Activated T-helper 1 cell treated with anti-CD3 and anti-CD28 coated beads, Interleukin-12 subunit alpha, Interleukin-12 subunit beta, Interleukin-2, Interleukin-4 antibody, amounts not matched to agents 30 ng/mL and 10 ng/mL and 1 ng/mL, durations not matched to agents 14 hours and 24 hours and 36 hours (primary cell): Measurements from ENCODE around the gene FAM3B. TPM values are rescaled to one million over a fixed set of nuclear protein-coding genes. Genes with fewer than 3 reads are reported as not detected.

Experiments used
- DNase-seq: peaks from one replicate; pipeline ENCODE4 v3.0.0; 2021; ENCODE audit warnings: low spot score
- H3K27ac Mint-ChIP-seq: one replicate; pipeline ENCODE4 v1.8.0; 2021; ENCODE audit warnings: mild to moderate bottlenecking, mixed read lengths
- H3K27me3 Mint-ChIP-seq: one replicate; pipeline ENCODE4 v1.8.0; 2022; ENCODE audit warnings: mild to moderate bottlenecking, moderate library complexity, mixed read lengths; ENCODE audit not compliant: insufficient read depth
- H3K36me3 Mint-ChIP-seq: one replicate; pipeline ENCODE4 v1.8.0; 2021; ENCODE audit warnings: low read depth, mixed read lengths
- H3K4me1 Mint-ChIP-seq: one replicate; pipeline ENCODE4 v1.8.0; 2021; ENCODE audit warnings: low read depth, mixed read lengths
- H3K4me3 Mint-ChIP-seq: one replicate; pipeline ENCODE4 v1.8.0; 2021; ENCODE audit warnings: mild to moderate bottlenecking, moderate library complexity, mixed read lengths
- H3K9me3 Mint-ChIP-seq: one replicate; pipeline ENCODE4 v1.8.0; 2021; ENCODE audit warnings: mixed read lengths
- intact Hi-C: fragments of 100-400 bp; cut with micrococcal nuclease; formaldehyde crosslinking; loops from one replicate; pipeline ENCODE4 v1.15.1; 2024
- total RNA-seq: library from RNA; stranded (reverse); gene quantifications from 2 replicates; pipeline ENCODE4 v1.2.3, GENCODE V29; 2022

FAM3B gene
- total RNA-seq, 1 donor from 2014 or later, result not detected

GRCh38 chr21:41361786-41362604, 45.4 kb downstream of the FAM3B start, which contains the start of gene MX2:
TSS of gene MX2 (plus strand) at chr21:41362027. CDS start at chr21:41376907, 14,880 bp downstream.
- Mint-ChIP-seq H3K36me3 (peaks cover 19% of the 10 kb centered on the region), H3K27ac (peak within 1 kb of the TSS; percentile 98), H3K9me3 (no peaks in the 10 kb centered on the region), H3K4me1 (peaks cover 56% of the 10 kb centered on the region), H3K4me3 (peak within 1 kb of the TSS; percentile 89), H3K27me3 (no peaks in the 10 kb centered on the region)
- DNase-seq, result peak; percentile 79
- intact Hi-C loops, result loop anchor here (1.0 to 10.0 kb wide), 5 partner anchors 8 to 643 kb away; partner anchors contain the start of genes MX1 and RIPK4

- peaks cover 22% of the 10 kb centered on the region for H3K36me3 Mint-ChIP-seq
- intact Hi-C loops, result loop anchor here (1.0 to 10.0 kb wide), 5 partner anchors 8 to 642 kb away; partner anchors contain the start of genes MX1 and RIPK4
- H3K9me3 Mint-ChIP-seq, result no peaks in the 10 kb centered on the region
- peaks cover 56% of the 10 kb centered on the region for H3K4me1 Mint-ChIP-seq
- H3K27me3 Mint-ChIP-seq, result no peaks in the 10 kb centered on the region
- H3K4me3 Mint-ChIP-seq, result peak overlapping the region; percentile 89
- peak overlapping the region; percentile 98 for H3K27ac Mint-ChIP-seq
- DNase-seq, result no peak
Observed at GRCh38 chr21:41362605-41363369, 46.2 kb downstream of the FAM3B start.

- no peak for DNase-seq
- intact Hi-C loops, result loop anchor here (5.0 to 10.0 kb wide), 3 partner anchors 81 to 641 kb away; partner anchors contain the start of gene RIPK4
- H3K9me3 Mint-ChIP-seq, result no peaks in the 10 kb centered on the region
- H3K36me3 Mint-ChIP-seq, result peaks cover 25% of the 10 kb centered on the region
- peak overlapping the region; percentile 98 for H3K27ac Mint-ChIP-seq
- H3K4me1 Mint-ChIP-seq, result peaks cover 56% of the 10 kb centered on the region
- peak overlapping the region; percentile 89 for H3K4me3 Mint-ChIP-seq
- H3K27me3 Mint-ChIP-seq, result no peaks in the 10 kb centered on the region
Observed at GRCh38 chr21:41363370-41364270, 47.0 kb downstream of the FAM3B start.

- Mint-ChIP-seq H3K4me3 (peak overlapping the region; percentile 89), H3K27me3 (no peaks in the 10 kb centered on the region), H3K4me1 (peaks cover 56% of the 10 kb centered on the region), H3K36me3 (peaks cover 25% of the 10 kb centered on the region), H3K27ac (no peak overlapping the region), H3K9me3 (no peaks in the 10 kb centered on the region)
- DNase-seq, result no peak
- intact Hi-C loops, result loop anchor here (5.0 to 10.0 kb wide), 3 partner anchors 82 to 640 kb away; partner anchors contain the start of gene RIPK4
Observed at GRCh38 chr21:41364308-41364707, 47.7 kb downstream of the FAM3B start.

- no peak overlapping the region for H3K27ac Mint-ChIP-seq
- no peak for DNase-seq
- H3K36me3 Mint-ChIP-seq, result peaks cover 32% of the 10 kb centered on the region
- H3K4me3 Mint-ChIP-seq, result peak overlapping the region; percentile 34
- no peaks in the 10 kb centered on the region for H3K9me3 Mint-ChIP-seq
- peaks cover 64% of the 10 kb centered on the region for H3K4me1 Mint-ChIP-seq
- H3K27me3 Mint-ChIP-seq, result no peaks in the 10 kb centered on the region
- intact Hi-C loops, result loop anchor here (10.0 kb wide), 1 partner anchor 639 kb away; no protein-coding TSS in a partner anchor
Observed at GRCh38 chr21:41365377-41366107, 48.9 kb downstream of the FAM3B start.

- Mint-ChIP-seq H3K4me1 (peaks cover 67% of the 10 kb centered on the region), H3K27ac (peak overlapping the region; percentile 4)
- intact Hi-C loops, result loop anchor here (10.0 kb wide), 1 partner anchor 638 kb away; no protein-coding TSS in a partner anchor
Observed at GRCh38 chr21:41366522-41367151, 50.0 kb downstream of the FAM3B start.

GRCh38 chr21:41367301-41367944, 50.8 kb downstream of the FAM3B start:
- intact Hi-C loops, result loop anchor here (10.0 kb wide), 1 partner anchor 637 kb away; no protein-coding TSS in a partner anchor
- no peak overlapping the region for H3K4me3 Mint-ChIP-seq
- no peak overlapping the region for H3K27ac Mint-ChIP-seq
- peaks cover 35% of the 10 kb centered on the region for H3K36me3 Mint-ChIP-seq
- DNase-seq, result no peak
- H3K4me1 Mint-ChIP-seq, result peaks cover 65% of the 10 kb centered on the region
- no peaks in the 10 kb centered on the region for H3K9me3 Mint-ChIP-seq
- no peaks in the 10 kb centered on the region for H3K27me3 Mint-ChIP-seq

More at GRCh38 chr21:41366522-41367151, 50.0 kb downstream of the FAM3B start:
- H3K9me3 Mint-ChIP-seq, result no peaks in the 10 kb centered on the region
- peaks cover 36% of the 10 kb centered on the region for H3K36me3 Mint-ChIP-seq
- no peak overlapping the region for H3K4me3 Mint-ChIP-seq
- no peaks in the 10 kb centered on the region for H3K27me3 Mint-ChIP-seq
- DNase-seq, result no peak

- intact Hi-C loops, result loop anchor here (10.0 kb wide), 1 partner anchor 637 kb away; no protein-coding TSS in a partner anchor
- H3K4me3 Mint-ChIP-seq, result no peak overlapping the region
- no peaks in the 10 kb centered on the region for H3K27me3 Mint-ChIP-seq
- peaks cover 60% of the 10 kb centered on the region for H3K4me1 Mint-ChIP-seq
- no peak overlapping the region for H3K27ac Mint-ChIP-seq
- DNase-seq, result no peak
- H3K9me3 Mint-ChIP-seq, result no peaks in the 10 kb centered on the region
- H3K36me3 Mint-ChIP-seq, result peaks cover 35% of the 10 kb centered on the region
Observed at GRCh38 chr21:41367945-41368734, 51.5 kb downstream of the FAM3B start.

- no peaks in the 10 kb centered on the region for H3K27me3 Mint-ChIP-seq
- H3K9me3 Mint-ChIP-seq, result no peaks in the 10 kb centered on the region
- intact Hi-C loops, result loop anchor here (10.0 kb wide), 1 partner anchor 636 kb away; no protein-coding TSS in a partner anchor
- H3K36me3 Mint-ChIP-seq, result peaks cover 33% of the 10 kb centered on the region
- no peak for DNase-seq
- no peak overlapping the region for H3K4me3 Mint-ChIP-seq
- H3K4me1 Mint-ChIP-seq, result peaks cover 54% of the 10 kb centered on the region
- H3K27ac Mint-ChIP-seq, result peak overlapping the region; percentile 73
Observed at GRCh38 chr21:41368735-41369104, 52.1 kb downstream of the FAM3B start.
